Stimulated activated CD8-positive, alpha-beta memory T cell treated with anti-CD3 and anti-CD28 coated beads, Interleukin-4, amount 100 ng/mL, for 48 hours (primary cell): Measurements from ENCODE around the gene PUDP.
"Not testable (repeated sequence)": the region's sequence is repeated elsewhere in the genome, so short reads cannot be mapped to it uniquely, and the experiment has no call there.

Experiments used
- DNase-seq: peaks from one replicate; pipeline ENCODE4 v3.0.0-alpha.2; 2020

PUDP gene

DNA sequence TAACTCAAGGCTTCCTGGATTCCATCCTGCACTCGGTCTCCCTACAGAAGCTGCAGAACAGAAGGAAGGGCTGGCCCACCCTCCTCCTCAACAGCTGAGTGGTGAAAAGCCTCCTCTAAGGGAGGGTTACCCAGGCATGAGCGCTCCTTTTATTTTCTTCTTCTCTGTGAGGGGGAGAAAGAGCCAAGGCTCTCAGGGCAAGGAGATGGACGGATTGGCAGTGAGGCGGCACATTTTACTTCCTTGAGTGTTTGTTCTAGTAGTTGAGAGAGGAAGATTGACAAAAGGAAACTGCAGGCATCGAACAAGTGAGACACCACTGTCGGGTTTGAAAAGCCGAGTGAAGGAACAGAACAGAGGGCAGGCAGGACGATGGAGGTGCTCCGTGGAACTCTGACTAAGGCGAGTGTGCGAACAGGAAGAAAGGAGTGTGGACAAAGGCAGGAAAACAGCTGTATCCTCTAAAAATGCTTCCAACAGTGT is 38.9 kb downstream of the PUDP start:
- DNase-seq = no peak

DNA sequence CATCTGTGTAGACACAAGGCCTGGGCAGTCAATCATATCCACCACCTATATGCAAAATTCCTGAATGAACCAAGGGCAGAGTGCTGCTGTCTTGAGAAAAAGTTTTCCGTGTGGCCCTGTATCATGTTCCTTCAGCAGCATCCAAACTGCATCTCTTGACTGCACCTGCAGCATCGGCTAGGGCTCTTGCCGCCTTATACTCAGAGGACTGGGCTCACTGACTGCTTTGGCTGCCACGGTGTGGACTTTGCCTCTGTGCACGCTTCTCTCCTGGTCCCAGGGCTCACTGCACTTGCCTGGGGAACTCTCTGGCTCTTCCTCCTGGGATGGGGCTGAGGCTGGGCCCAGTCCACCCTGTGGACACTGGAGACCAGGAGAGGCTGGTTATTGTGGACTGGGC is 39.9 kb downstream of the PUDP start:
- DNase-seq = no peak

DNA sequence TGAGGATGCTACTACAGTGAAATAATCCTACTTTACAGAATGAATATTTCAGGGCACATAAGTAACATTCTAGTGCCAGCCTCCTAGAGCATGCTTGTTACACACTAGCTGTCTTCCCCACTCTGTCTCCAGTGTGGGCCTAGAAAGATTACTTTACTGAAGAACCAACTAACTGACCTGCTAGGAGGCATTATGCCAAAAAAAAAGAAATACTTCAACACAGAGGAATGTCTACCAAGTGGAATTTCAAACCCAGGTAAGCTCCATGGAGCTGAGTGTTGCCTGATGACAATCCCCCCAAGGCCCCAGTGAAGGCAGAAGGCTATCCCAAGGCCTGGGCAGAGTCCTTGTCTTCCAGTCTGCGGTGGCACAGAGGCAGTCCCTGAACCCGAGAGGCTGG is 41.3 kb downstream of the PUDP start:
- DNase-seq = no peak

DNA sequence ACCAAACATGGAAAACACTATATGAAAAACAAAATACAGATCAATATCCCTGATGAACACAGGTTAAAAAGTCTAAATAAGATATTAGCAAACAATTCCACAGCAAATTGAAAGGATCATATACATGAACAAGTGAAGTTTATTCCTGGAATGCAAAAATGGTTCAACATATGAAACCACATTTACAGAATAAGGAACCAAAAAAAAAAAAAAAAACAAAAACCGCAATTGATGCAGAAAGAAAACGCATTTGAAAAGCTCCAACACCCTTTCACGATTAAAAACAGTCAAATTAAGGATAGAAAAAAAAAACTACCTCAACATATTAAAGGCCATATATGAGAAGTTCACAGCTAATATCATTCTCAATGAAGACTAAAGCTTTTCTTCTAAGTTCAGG is 45.8 kb downstream of the PUDP start:
- no peak for DNase-seq

DNA sequence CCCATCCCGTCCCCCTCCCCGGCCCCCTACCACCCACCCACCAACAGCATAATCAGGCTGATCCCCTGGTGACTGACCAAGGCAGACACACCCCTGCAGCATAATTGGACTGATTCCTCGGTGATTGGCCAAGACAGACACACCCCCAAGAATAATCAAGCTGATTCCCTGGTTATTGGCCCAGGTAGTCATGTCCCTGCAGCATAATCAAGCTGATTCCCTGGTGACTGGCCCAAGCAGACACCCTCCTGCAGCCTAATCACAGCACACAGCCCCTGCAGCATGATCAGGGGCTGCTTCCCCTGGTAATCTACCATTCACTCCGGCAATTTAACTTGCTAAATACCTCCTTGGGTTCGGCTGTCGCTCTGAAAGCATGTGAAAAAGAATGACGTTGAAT is 47.9 kb downstream of the PUDP start:
- no peak for DNase-seq

DNA sequence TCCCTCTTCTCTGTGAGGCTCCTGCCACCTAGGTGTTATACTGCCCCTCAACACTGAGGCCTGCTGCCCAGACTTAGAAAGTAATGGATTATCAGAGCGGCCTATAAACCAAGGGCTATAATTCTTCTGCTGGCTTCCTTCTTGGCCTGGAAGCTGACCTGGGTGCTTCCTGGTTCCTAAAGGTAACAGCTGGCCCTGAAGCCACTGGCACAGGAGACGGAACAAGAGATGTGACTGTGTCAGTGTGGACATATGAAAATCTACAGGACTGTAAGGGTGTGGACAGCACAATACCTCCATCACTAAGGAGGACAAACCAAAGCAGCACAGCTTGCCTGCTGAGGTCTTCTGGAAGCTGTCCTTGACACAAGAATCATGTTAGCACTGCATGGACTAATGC is 52.3 kb downstream of the PUDP start:
- not testable (repeated sequence) for DNase-seq

DNA sequence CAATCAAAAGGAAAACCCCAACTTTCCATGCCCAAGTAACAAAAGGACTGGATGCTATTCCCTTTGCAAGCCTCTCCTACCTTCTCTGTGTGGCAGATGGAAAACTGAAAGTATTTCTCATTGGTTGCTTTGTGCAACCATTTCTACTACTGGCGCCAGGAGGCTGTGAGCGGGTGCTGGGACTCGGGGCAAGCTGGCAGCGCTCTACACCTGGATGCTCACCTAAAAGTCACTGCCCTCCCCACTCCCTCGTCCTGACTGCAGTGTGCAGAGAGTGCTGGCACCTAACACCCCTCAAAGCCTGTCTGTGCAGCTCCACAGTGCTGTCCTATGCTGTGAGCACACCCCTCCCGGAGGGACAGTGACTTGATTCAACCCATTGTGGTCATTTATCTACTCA is 54.6 kb downstream of the PUDP start:
- no peak for DNase-seq

DNA sequence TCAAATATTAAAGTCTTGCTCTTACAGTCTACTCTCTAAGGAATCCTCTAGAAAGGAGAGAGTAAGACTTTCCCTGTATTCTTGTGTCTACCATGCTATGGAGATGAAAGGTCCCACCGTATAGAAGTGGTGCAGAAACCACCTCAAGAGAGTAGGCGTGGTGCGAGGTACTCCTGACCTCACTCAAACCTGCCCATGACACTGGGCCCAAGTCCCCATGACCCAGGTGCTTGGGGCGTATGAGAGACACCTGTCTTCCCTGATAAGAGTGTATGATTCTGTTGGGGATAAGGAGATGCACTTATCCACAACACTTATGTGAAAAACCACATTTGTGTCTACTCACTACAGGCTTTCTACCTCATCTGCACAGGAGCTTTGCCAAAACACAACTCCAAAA is 55.4 kb downstream of the PUDP start:
- DNase-seq = no peak

DNA sequence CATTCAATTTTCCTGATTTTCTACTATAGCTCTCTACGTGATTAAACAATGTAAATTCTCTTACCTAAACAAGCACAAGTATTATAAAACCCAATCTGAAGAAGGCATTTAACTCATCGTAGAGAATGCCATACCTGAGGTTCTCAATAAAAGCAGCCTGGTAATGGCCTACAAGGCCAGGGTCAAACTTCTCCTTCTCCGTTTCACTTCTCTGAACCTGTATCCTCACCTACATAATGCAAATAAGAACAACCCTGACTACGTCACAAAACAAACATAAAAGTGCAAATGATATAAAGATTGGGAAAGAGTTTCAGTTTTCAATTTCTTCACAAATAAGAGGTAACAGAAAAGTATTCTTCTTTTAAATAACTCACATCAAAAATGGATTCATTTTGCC is 56.0 kb downstream of the PUDP start:
- no peak for DNase-seq

DNA sequence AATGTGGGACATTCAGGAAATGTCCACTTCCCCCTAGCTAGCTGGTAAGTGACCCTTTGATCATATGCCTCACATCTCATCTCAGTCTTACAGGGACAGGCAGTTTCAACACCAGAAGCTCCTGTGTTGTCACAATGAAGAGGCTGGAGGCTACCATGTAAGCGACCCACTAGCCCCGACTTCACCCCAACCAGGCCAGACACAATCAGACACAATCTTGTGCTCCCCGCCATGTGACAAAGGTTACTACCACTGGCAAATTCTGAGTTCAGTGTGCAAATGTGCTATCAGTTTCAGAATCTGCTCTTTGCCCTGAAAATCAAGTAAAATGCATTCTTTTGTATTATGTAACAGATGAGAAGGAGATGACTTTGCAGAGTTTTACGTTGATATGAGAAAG is 57.3 kb downstream of the PUDP start:
- no peak for DNase-seq

DNA sequence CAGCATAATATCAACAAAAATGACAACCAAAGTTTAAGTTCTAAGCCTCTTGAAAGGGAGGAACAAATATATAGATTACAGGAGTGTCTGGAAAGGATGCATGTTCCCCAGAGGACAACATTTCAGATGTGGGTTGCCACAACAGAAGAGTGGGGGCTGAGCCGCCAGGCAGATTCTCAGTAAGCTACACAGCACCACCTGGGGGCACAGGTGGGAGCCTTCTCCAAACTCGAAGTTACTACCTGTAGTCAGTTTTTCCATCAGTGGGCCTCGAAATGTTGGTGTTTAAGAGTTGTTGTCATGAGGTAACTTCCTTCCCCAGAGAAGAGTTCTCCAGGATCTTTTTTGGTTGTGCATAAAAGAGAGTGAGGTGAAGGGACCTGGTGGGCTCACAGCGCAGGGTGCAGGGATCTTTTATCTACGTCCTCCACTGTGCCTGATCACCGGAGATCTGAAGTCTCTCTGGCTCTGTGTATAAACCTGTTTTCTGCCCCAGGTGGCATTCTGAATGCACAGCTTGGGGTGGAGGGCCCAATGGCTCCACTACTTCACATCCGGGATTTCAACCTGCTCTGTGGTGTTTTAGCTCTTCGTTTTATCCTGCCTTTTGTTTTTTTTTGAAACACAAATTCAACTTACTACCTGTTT is 58.9 kb downstream of the PUDP start:
- peak; percentile 39 for DNase-seq

DNA sequence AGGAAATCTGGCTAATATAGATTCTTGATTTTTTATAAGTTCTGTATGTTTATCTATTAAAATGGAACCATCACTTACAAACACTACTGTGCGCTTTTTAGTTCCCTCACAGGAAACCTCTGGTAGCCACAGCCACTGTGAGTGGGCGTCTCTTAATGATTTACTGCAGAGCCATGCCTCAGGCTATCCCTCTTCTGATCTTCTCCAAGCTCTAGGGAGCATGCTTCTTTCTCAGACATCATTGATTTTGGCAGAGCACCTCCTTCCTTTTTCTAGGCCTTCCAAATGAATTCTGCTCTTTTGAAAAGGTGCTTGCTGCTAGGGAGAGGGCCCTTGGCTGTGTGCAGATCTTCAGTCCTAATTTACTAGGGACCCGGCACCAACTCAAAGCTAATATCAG is 61.6 kb downstream of the PUDP start:
- no peak for DNase-seq

DNA sequence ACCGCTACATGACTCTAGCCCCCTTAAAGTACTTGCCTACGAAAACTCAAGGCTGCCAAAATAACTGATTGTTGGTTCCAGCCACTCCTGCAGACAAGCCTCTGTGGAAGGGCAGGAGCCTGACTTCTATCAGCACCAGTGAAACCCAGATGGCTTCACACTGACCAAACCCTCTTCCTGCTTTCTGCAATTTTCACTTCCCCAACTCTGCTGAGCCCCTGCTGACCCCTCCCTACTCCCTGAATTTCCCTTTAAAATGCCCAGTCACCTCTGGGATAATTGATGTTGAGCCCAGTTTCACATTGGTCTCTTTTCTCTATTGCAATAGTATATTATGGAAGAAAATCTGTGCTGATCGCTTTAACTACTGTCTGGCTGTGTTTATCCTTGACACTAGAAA is 62.1 kb downstream of the PUDP start:
- DNase-seq = no peak

DNA sequence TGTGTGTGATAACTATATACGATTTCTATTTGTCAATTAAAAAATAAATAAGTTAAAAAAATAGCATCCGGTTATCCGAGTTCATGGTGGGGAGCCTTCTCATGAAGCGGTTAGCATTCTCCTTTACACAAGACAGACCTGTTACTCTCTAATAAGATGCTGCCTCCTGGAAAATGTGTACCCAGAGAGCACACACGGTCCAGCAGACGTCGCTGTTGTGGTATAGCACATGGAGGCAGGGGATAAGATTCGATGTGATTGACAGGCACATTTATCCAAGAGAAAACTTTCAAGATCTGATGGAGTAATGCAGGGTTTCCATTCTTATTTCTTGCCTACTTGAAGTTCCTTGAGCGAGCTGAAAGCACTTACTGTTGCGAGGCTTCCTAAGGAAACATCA is 63.1 kb downstream of the PUDP start:
- DNase-seq = no peak

DNA sequence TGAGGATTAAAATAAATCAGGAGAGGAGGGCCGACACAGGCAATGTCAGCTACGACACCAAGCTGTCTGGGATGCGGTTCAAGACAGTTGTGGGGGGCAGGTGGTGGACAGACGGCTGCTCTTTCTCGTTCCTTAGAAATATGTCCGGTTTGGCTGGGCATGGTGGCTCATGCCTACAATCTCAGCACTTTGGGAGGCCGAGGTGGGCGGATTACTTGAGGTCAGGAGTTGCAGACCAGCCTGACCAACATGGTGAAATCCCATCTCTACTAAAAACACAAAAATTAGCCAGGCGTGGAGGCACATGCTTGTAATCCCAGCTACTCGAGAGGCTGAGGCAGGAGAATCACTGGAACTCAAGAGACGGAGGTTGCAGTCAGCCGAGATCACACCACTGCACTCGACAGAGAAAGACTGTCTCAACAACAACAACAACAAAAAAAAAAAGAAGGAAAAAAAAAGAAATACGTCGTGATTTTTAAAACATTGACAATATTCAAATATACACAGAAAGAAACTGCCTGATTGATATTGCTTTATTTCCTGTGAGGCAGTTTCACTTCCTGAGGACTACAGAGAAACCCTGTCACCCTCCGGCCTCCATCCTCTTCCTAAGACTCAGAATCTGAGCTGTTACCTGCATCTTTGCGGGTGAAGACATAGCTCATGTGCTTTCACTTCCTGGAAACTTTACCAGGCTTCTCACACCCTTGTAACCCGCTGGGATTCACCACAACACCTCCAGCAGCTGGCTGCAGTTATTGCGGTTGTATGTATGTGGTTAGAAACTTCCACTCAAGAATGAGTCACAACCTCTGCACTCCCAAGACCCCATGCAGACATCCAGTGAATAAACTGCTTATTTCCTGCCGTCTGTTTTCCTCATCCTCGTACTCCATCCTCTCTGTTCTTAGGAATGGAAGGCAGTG is 64.2 kb downstream of the PUDP start:
- DNase-seq = peak; percentile 56

DNA sequence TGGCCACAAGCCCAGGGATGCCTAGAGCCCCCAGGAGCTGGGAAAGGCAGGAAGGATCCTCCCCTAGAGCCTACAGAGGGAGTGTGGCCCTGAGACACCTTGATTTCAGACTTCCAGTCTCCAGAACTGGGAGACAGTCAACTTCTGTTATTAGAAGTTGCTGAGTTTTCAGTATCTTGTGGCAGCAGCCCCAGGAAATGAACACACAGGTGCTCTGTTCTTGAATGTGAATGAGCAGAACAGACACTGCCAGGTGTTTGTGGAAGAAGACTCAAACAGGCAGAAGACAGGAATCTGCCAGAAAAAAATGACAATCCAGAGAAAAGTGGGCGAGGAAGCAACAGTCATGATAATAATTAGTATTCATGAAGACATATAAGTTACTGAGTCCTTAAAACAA is 64.9 kb downstream of the PUDP start:
- no peak for DNase-seq

DNA sequence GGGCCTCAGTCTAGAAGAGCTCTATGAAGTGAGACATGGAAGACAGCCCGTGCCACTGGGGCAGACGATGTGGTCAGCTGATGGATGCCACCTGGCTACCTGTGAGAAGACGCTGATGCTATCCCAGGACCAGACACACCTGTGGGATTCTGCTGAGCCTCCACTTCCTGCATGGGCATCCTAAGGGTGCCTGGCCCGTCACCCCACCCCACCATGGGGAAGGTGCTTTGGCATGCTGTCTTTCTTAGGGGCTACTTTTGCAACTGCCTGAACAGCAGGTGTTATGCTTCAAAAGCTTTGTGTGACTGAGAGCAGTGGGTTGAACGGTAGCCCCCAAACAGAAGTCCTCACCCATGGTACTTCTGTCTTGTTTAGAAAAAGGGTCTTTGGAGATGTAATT is 65.4 kb downstream of the PUDP start:
- no peak for DNase-seq

DNA sequence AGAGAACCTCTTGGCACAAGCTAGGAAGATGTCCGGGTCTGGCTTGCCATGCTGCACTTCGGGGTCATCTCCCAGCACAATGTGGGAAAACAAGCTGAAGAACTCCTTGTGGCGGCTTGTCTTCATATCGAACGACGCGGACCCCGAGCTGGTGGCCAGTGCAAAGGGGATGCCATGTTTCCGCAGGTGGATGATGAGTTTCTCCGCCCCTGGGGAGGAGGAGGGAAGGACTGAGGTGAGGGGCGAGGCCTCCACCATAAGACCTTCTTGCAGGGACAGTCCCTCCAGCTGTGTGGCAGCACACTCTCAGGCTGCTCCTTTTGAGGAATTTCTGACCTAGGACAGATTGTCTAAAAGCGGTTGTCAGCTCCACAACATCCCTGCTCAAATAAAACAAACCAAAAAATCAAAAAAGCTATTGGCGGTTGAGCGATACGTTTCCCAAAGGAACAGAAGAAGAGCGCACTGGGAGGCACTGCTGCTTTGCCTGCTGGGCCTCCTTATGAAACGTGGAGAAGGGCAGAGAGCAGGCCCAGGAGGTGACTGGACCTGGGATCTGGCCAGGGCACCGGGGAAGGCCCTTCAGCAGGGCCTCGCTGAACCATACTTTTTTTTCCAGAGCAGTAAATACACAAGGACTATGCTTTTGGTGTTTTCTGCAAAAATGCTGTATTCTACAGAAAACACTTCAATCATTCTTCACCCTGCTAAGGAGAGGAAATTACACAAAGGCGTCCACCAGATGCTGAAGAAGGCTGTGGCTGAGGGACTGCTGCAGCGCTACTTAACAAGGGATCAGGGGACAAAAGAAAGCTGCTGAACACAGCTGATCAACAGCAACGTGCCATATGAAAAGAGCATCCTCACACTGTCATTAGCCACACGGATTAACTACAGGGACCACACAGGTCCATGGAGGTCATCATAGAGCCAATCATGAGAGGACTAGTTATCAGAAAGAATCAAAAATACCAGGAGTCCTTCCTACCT is 70.4 kb downstream of the PUDP start:
- DNase-seq = no peak

DNA sequence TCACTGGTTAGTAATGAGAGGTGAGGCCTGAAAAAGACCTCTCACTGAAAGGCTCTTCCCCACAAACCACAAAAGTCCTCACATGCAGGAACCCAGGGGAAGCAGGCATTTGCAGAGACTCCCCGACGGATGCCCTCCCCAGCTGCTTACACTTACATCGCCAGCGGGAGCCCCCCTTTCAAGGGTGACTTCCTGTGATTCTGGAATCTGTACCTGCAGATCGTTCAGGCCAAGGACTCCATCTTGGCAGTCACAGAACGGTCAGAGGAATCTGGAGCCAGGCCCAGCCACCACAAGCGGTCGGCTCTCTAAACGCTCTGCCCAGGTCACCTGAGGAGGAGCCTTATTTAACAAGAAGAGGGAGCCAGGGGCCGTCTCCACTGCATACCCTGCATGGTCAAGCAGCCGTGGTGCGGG is 71.7 kb downstream of the PUDP start:
- no peak for DNase-seq

DNA sequence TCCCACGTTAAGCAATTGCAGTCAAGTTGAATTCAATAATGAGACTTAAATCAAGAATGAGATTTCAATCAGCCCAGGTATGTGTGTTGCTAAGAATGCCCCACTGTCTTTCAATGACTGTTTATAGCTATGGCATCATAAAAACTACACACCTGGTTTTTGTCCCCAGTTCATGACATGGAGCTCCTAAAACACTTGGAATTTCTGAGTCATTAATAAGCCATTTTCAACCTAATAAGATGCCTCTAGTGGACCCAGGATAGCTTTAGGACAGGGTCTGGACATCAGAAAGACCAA is 73.1 kb downstream of the PUDP start:
- no peak for DNase-seq

DNA sequence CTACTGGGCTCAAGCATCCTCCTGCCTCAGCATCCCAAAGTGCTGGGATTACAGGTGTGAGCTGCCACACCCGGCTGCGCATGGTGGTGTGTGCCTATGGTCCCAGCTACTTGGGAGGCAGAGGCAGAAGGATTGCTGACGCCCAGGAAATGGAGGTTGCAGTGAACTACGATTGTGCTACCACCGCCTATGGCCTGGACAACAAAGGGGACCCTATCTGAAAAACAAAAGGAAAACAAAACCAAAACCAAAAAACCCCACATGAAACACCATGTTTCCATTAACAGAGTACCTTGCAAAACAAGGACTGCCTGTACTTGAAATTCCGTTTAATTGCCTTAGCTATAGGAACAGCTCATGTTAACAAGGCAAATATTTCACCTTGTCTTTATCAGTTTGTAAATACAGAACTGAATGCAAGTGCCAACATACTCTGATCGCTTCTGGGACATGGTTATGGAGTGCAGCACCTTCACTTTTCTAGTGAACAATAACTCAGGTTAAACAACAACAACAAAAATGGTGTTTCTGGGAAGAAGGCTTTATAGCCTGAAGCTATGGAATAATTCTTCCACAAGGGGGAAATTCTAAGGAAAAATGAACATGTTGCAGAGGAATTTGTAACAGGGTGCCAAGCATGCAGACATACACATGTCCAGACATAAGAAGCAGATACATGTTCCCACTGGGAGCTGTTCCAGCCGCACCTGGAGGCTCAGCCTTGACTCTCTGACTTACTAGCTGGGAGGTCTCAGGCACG is 73.6 kb downstream of the PUDP start:
- no peak for DNase-seq

DNA sequence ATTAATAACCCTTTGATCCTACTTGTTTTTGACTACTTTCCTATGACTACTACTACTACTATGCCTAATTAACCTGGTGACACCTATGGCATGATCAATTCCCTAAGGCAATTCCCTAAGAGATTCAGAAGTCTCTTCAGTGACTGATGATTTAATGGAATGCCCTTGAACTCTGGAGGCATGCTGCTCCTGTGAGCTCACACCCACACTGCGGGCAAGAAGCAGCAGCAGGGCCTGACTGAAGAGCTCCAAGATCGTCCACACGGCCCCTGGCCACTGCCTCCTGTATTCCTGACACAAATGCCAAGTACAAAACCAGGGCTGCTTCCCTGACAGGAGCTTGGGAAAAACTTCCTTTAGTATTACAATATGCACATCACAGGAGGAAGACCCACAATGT is 74.6 kb downstream of the PUDP start:
- no peak for DNase-seq

DNA sequence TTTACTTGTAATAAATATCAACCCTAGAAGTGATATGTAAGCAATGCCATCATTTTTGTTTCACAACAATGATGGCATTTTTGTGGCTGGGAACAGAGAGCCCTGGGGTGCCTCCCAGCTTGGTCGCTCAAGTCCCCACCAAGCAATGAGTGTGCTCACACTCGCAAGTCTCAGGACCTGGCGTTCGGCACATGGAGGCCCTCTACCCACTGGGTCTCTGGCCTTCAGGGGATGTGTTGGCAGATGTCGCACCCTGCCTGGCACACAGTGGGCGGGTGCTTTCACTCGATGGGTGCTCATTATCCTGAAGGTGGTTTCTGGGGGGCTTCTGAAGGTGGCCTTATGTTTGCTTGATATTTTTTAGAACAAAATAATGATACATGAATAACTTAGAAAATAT is 75.1 kb downstream of the PUDP start:
- no peak for DNase-seq
